ENCODE measurements around the gene WNT16. TPM values are rescaled to one million over a fixed set of nuclear protein-coding genes. Genes with fewer than 3 reads are reported as not detected.

WNT16 gene
- total and polyA plus RNA-seq, 12 donors = not detected

GRCh38 chr7:121304102-121304658 is 24.6 kb upstream of the WNT16 start:
- WGBS, 2 donors = 98 to 100% methylated on average over 1 of the region's 1 CpG
- TF ChIP-seq CTCF (IDR thresholded peaks at IDR 0.05) = no peak
- ATAC-seq (no peak), DNase-seq (no peak)
- H3K27me3 ChIP-seq = no peaks in the 10 kb centered on the region
- H3K27ac ChIP-seq = no peak overlapping the region
- H3K36me3 ChIP-seq = no peaks in the 10 kb centered on the region
- intact Hi-C loops (cut with DNase I) = no loop called here
- no peaks in the 10 kb centered on the region for H3K9me3 ChIP-seq
- H3K4me3 ChIP-seq = no peak overlapping the region
- H3K4me1 ChIP-seq = no peaks in the 10 kb centered on the region

- no peak for TF ChIP-seq CTCF (IDR thresholded peaks at IDR 0.05)
- Histone ChIP-seq H3K4me1 (no peaks in the 10 kb centered on the region), H3K27ac (no peak overlapping the region), H3K4me3 (no peak overlapping the region), H3K9me3 (peaks cover 0 to 3% (median 0%) of the 10 kb centered on the region in 11 donors), H3K36me3 (no peaks in the 10 kb centered on the region), H3K27me3 (no peaks in the 10 kb centered on the region)
- intact Hi-C loops (cut with DNase I) = no loop called here
- 84 to 87% methylated on average over 3 of the region's 3 CpGs for WGBS, 2 donors
- DNase-seq (no peak), ATAC-seq (no peak)
These were observed 23.7 kb upstream of the WNT16 start for GRCh38 chr7:121305109-121305508.

- 52 to 62% methylated on average over 3 of the region's 3 CpGs for WGBS, 2 donors
- ATAC-seq = no peak
- Histone ChIP-seq H3K4me3 (no peak overlapping the region), H3K27ac (no peak overlapping the region), H3K27me3 (peaks cover 0 to 5% (median 0%) of the 10 kb centered on the region in 7 donors), H3K9me3 (peaks cover 0 to 6% (median 0%) of the 10 kb centered on the region in 11 donors), H3K36me3 (no peaks in the 10 kb centered on the region), H3K4me1 (no peaks in the 10 kb centered on the region)
- no peak for DNase-seq
- TF ChIP-seq CTCF (IDR thresholded peaks at IDR 0.05) = no peak
- intact Hi-C loops (cut with DNase I) = no loop called here
These were observed 22.2 kb upstream of the WNT16 start for GRCh38 chr7:121306565-121306964.

- 51 to 54% methylated on average over 4 of the region's 4 CpGs for WGBS, 2 donors
- H3K4me3 ChIP-seq = no peak overlapping the region
- peaks cover 0 to 6% (median 0%) of the 10 kb centered on the region in 11 donors for H3K9me3 ChIP-seq
- H3K27me3 ChIP-seq = peaks cover 0 to 5% (median 0%) of the 10 kb centered on the region in 7 donors
- ATAC-seq (no peak), DNase-seq (no peak)
- H3K36me3 ChIP-seq = no peaks in the 10 kb centered on the region
- no peak for TF ChIP-seq CTCF (IDR thresholded peaks at IDR 0.05)
- H3K4me1 ChIP-seq = no peaks in the 10 kb centered on the region
- H3K27ac ChIP-seq = no peak overlapping the region
- intact Hi-C loops (cut with DNase I) = no loop called here
These were observed 21.7 kb upstream of the WNT16 start for GRCh38 chr7:121307021-121307574.
